ENCODE measurements around the gene POLE2. TPM values are rescaled to one million over a fixed set of nuclear protein-coding genes. Genes with fewer than 3 reads are reported as not detected.

The POLE2 gene
- total RNA-seq, 1 donor from 2014 or later: 6.7 TPM

- Mint-ChIP-seq H3K27ac (ENCODE audit: unreplicated experiment) (no peak overlapping the region), H3K4me1 (ENCODE audit: unreplicated experiment) (no peaks in the 10 kb centered on the region), H3K36me3 (ENCODE audit: low read depth, unreplicated experiment) (peaks cover 11% of the 10 kb centered on the region), H3K4me3 (ENCODE audit: unreplicated experiment) (no peak overlapping the region), H3K9me3 (ENCODE audit: unreplicated experiment) (no peaks in the 10 kb centered on the region), H3K27me3 (ENCODE audit: unreplicated experiment) (no peaks in the 10 kb centered on the region)
- no peak for TF ChIP-seq CTCF (IDR thresholded peaks at IDR 0.05; ENCODE audit: unreplicated experiment)
- DNase-seq (ENCODE audit: low spot score): no peak
Measured at GRCh38 chr14:49607583-49607982, 80.4 kb downstream of the POLE2 start.

GRCh38 chr14:49598485-49599300, 89.3 kb downstream of the POLE2 start, which contains the start of gene LRR1:
LRR1 (plus strand) TSS chr14:49598940; CDS start chr14:49599021, 81 bp downstream.
- peak within 1 kb of the TSS; percentile 97 for H3K27ac Mint-ChIP-seq (ENCODE audit: unreplicated experiment)
- peaks cover 5% of the 10 kb centered on the region for H3K27me3 Mint-ChIP-seq (ENCODE audit: unreplicated experiment)
- no peak for TF ChIP-seq CTCF (IDR thresholded peaks at IDR 0.05; ENCODE audit: unreplicated experiment)
- peak; percentile 89 for DNase-seq (ENCODE audit: low spot score)
- no peaks in the 10 kb centered on the region for H3K9me3 Mint-ChIP-seq (ENCODE audit: unreplicated experiment)
- peaks cover 21% of the 10 kb centered on the region for H3K4me1 Mint-ChIP-seq (ENCODE audit: unreplicated experiment)
- H3K4me3 Mint-ChIP-seq (ENCODE audit: unreplicated experiment): peak within 1 kb of the TSS; percentile 99
- H3K36me3 Mint-ChIP-seq (ENCODE audit: low read depth, unreplicated experiment): peaks cover 4% of the 10 kb centered on the region

- H3K27me3 Mint-ChIP-seq (ENCODE audit: unreplicated experiment): peaks cover 5% of the 10 kb centered on the region
- DNase-seq (ENCODE audit: low spot score): peak; percentile 17
- peak overlapping the region; percentile 99 for H3K4me3 Mint-ChIP-seq (ENCODE audit: unreplicated experiment)
- no peaks in the 10 kb centered on the region for H3K9me3 Mint-ChIP-seq (ENCODE audit: unreplicated experiment)
- H3K36me3 Mint-ChIP-seq (ENCODE audit: low read depth, unreplicated experiment): peaks cover 4% of the 10 kb centered on the region
- H3K4me1 Mint-ChIP-seq (ENCODE audit: unreplicated experiment): peaks cover 21% of the 10 kb centered on the region
- peak overlapping the region; percentile 97 for H3K27ac Mint-ChIP-seq (ENCODE audit: unreplicated experiment)
- no peak for TF ChIP-seq CTCF (IDR thresholded peaks at IDR 0.05; ENCODE audit: unreplicated experiment)
Measured at GRCh38 chr14:49598189-49598484, 89.9 kb downstream of the POLE2 start.

- Mint-ChIP-seq H3K9me3 (ENCODE audit: unreplicated experiment) (no peaks in the 10 kb centered on the region), H3K4me3 (ENCODE audit: unreplicated experiment) (no peak overlapping the region), H3K27ac (ENCODE audit: unreplicated experiment) (no peak overlapping the region), H3K27me3 (ENCODE audit: unreplicated experiment) (peaks cover 1% of the 10 kb centered on the region), H3K36me3 (ENCODE audit: low read depth, unreplicated experiment) (no peaks in the 10 kb centered on the region), H3K4me1 (ENCODE audit: unreplicated experiment) (peaks cover 16% of the 10 kb centered on the region)
- DNase-seq (ENCODE audit: low spot score): no peak
- no peak for TF ChIP-seq CTCF (IDR thresholded peaks at IDR 0.05; ENCODE audit: unreplicated experiment)
Measured at GRCh38 chr14:49594347-49595091, 93.5 kb downstream of the POLE2 start.

Other genes with a start within 250 kb of the POLE2 start
- 2,246 TPM for gene RPS29, start 101.8 kb downstream of the POLE2 start, total RNA-seq (ENCODE audit: unreplicated experiment)
- gene LRR1, start 89.3 kb downstream of the POLE2 start, total RNA-seq (ENCODE audit: unreplicated experiment): 12.9 TPM
- gene RPL36AL, start 67.6 kb downstream of the POLE2 start, total RNA-seq (ENCODE audit: unreplicated experiment): 186 TPM
- gene MGAT2, start 67.4 kb downstream of the POLE2 start, total RNA-seq (ENCODE audit: unreplicated experiment): 47.0 TPM
- gene DNAAF2, start 53.0 kb downstream of the POLE2 start, total RNA-seq (ENCODE audit: unreplicated experiment): 8.6 TPM
- 1.6 TPM for gene KLHDC1, start 4.9 kb upstream of the POLE2 start, total RNA-seq (ENCODE audit: unreplicated experiment)
- gene KLHDC2, start 79.9 kb upstream of the POLE2 start, total RNA-seq (ENCODE audit: unreplicated experiment): 39.7 TPM
- 55.5 TPM for gene NEMF, start 164.6 kb upstream of the POLE2 start, total RNA-seq (ENCODE audit: unreplicated experiment)
- gene ARF6, start 204.9 kb upstream of the POLE2 start, total RNA-seq (ENCODE audit: unreplicated experiment): 55.3 TPM

All from endothelial cell (in vitro differentiated cells).